ENCODE results near the gene PRKN. TPM values are rescaled to one million over a fixed set of nuclear protein-coding genes. Genes with fewer than 3 reads are reported as not detected.

The PRKN gene
- total RNA-seq, 1 donor from 2014 or later, result 0.91 TPM

GRCh38 chr6:161976553-161976952 lies 751.0 kb downstream of the PRKN start:
- intact Hi-C loops (cut with micrococcal nuclease), result no loop called here

- intact Hi-C loops (cut with micrococcal nuclease), result no loop called here
Measured at GRCh38 chr6:161973064-161973463, 754.5 kb downstream of the PRKN start.

- intact Hi-C loops (cut with micrococcal nuclease), result no loop called here
Measured at GRCh38 chr6:161971043-161971442, 756.5 kb downstream of the PRKN start.

- intact Hi-C loops (cut with micrococcal nuclease), result no loop called here
Measured at GRCh38 chr6:161963634-161964234, 763.8 kb downstream of the PRKN start.

GRCh38 chr6:161963181-161963580 lies 764.4 kb downstream of the PRKN start:
- intact Hi-C loops (cut with micrococcal nuclease), result no loop called here

GRCh38 chr6:161961796-161962195 lies 765.8 kb downstream of the PRKN start:
- intact Hi-C loops (cut with micrococcal nuclease), result no loop called here

- intact Hi-C loops (cut with micrococcal nuclease), result no loop called here
Measured at GRCh38 chr6:161961046-161961445, 766.5 kb downstream of the PRKN start.

GRCh38 chr6:161959072-161959471 lies 768.5 kb downstream of the PRKN start:
- intact Hi-C loops (cut with micrococcal nuclease), result no loop called here

GRCh38 chr6:161956082-161956481 lies 771.5 kb downstream of the PRKN start:
- intact Hi-C loops (cut with micrococcal nuclease), result no loop called here

- intact Hi-C loops (cut with micrococcal nuclease), result no loop called here
Measured at GRCh38 chr6:161954699-161955276, 772.8 kb downstream of the PRKN start.

- intact Hi-C loops (cut with micrococcal nuclease), result no loop called here
Measured at GRCh38 chr6:161954077-161954476, 773.5 kb downstream of the PRKN start.

- intact Hi-C loops (cut with micrococcal nuclease), result no loop called here
Measured at GRCh38 chr6:161951126-161951525, 776.4 kb downstream of the PRKN start.

- intact Hi-C loops (cut with micrococcal nuclease), result no loop called here
Measured at GRCh38 chr6:161949531-161949930, 778.0 kb downstream of the PRKN start.

GRCh38 chr6:161948462-161948861 lies 779.1 kb downstream of the PRKN start:
- intact Hi-C loops (cut with micrococcal nuclease), result no loop called here

- intact Hi-C loops (cut with micrococcal nuclease), result no loop called here
Measured at GRCh38 chr6:161947371-161947770, 780.2 kb downstream of the PRKN start.

GRCh38 chr6:161946461-161946860 lies 781.1 kb downstream of the PRKN start:
- intact Hi-C loops (cut with micrococcal nuclease), result no loop called here

- intact Hi-C loops (cut with micrococcal nuclease), result no loop called here
Measured at GRCh38 chr6:161943561-161943960, 784.0 kb downstream of the PRKN start.

- intact Hi-C loops (cut with micrococcal nuclease), result no loop called here
Measured at GRCh38 chr6:161941565-161941964, 786.0 kb downstream of the PRKN start.

GRCh38 chr6:161940519-161940918 lies 787.0 kb downstream of the PRKN start:
- intact Hi-C loops (cut with micrococcal nuclease), result no loop called here

GRCh38 chr6:161926324-161926723 lies 801.2 kb downstream of the PRKN start:
- intact Hi-C loops (cut with micrococcal nuclease), result no loop called here

GRCh38 chr6:161924516-161925116 lies 803.0 kb downstream of the PRKN start:
- intact Hi-C loops (cut with micrococcal nuclease), result no loop called here

GRCh38 chr6:161922631-161923119 lies 804.9 kb downstream of the PRKN start:
- intact Hi-C loops (cut with micrococcal nuclease), result no loop called here
